Upper lobe of left lung (tissue), 4 donors: ENCODE measurements around the gene LAMB1.

ENCODE experiments used
- EP300 ChIP-seq, 4 donors: sonication (generic); formaldehyde crosslinking; IDR thresholded peaks; one replicate each; pipeline ENCODE4 v1.5.1; 2017; ENCODE audit warnings: antibody characterized with exemption in 4 of 4, control low read depth in 2 of 4
- POLR2A ChIP-seq, 4 donors: fragments of 450-650 bp; IDR thresholded peaks; one replicate each; pipeline ENCODE4 v1.5.1; 2016 to 2017; ENCODE audit warnings: antibody characterized with exemption in 4 of 4, mild to moderate bottlenecking in 2 of 4
- POLR2AphosphoS5 ChIP-seq, 2 donors: sonication (generic); formaldehyde crosslinking; IDR thresholded peaks; one replicate each; pipeline ENCODE4 v1.5.1; 2017; ENCODE audit warnings: antibody characterized with exemption in 2 of 2
- TF ChIP-seq, protein P1 (sequence below), 6 experiments: fragments of 450-650 bp in 4 of 6; fragments of 200-600 bp in 2 of 6; sonication (generic) in 2 of 6; IDR thresholded peaks; one replicate each; pipeline ENCODE4 v1.5.1; 2016 to 2019; ENCODE audit warnings: antibody characterized with exemption in 6 of 6

DNA sequence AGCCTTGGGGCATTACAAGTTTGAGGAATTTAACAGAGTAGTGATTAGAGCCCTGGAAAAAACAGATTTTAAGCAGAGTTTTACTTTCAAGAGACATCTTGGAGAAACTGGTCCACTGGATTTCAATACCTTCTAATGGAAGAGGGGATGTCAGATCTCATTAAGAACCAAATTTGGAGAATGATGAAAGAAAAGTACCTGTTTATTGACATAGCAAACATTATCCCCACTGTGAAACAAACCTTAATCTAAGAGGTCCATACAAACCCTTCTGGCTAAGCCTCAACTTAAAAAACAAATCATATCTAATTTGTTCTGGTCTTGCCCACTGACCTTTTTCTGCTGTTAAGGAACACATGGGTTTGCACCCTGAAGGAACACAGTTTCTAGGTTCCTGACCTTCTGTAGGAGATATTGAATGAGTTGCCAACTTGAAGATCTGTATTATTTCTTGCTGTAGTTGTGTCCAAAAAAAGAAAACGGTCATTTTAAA, 53.5 kb downstream of the LAMB1 start:
- TF ChIP-seq, protein P1, sequence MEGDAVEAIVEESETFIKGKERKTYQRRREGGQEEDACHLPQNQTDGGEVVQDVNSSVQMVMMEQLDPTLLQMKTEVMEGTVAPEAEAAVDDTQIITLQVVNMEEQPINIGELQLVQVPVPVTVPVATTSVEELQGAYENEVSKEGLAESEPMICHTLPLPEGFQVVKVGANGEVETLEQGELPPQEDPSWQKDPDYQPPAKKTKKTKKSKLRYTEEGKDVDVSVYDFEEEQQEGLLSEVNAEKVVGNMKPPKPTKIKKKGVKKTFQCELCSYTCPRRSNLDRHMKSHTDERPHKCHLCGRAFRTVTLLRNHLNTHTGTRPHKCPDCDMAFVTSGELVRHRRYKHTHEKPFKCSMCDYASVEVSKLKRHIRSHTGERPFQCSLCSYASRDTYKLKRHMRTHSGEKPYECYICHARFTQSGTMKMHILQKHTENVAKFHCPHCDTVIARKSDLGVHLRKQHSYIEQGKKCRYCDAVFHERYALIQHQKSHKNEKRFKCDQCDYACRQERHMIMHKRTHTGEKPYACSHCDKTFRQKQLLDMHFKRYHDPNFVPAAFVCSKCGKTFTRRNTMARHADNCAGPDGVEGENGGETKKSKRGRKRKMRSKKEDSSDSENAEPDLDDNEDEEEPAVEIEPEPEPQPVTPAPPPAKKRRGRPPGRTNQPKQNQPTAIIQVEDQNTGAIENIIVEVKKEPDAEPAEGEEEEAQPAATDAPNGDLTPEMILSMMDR (IDR thresholded peaks at IDR 0.05), result no peak
- TF ChIP-seq POLR2AphosphoS5 (IDR thresholded peaks at IDR 0.05) (no peak), POLR2A (IDR thresholded peaks at IDR 0.05) (no peak), EP300 (IDR thresholded peaks at IDR 0.05) (no peak)
